SK-N-SH (cell line): Measurements from ENCODE around the gene DECR2.
"Not testable (repeated sequence)": the region's sequence is repeated elsewhere in the genome, so short reads cannot be mapped to it uniquely, and the experiment has no call there.

ENCODE experiments used
- EP300 ChIP-seq, 2 experiments: IDR thresholded peaks; 2 replicates each; pipeline versions ENCODE4 v1.4.0 to v1.6.1; 2012; ENCODE audit warnings: borderline replicate concordance in 1 of 2, low read depth in 1 of 2, low read length in 1 of 2
- JUND ChIP-seq: IDR thresholded peaks from 2 replicates; pipeline ENCODE4 v1.4.0; 2012
- POLR2AphosphoS5 ChIP-seq: IDR thresholded peaks from 2 replicates; pipeline ENCODE4 v1.6.1; 2012; ENCODE audit warnings: low read depth, low read length
- SMC3 ChIP-seq: IDR thresholded peaks from 2 replicates; pipeline ENCODE4 v1.6.1; 2012; ENCODE audit warnings: low read depth, low read length, improper control_type of control experiment
- TAF1 ChIP-seq: IDR thresholded peaks from 2 replicates; pipeline ENCODE4 v1.6.1; 2012; ENCODE audit warnings: low read depth, mild to moderate bottlenecking, low read length, moderate library complexity, borderline replicate concordance
- TF ChIP-seq, protein P1 (sequence below): fragments of 150-350 bp; IDR thresholded peaks from 2 replicates; pipeline ENCODE4 v1.6.1; 2016; ENCODE audit warnings: mild to moderate bottlenecking, low read depth, low read length
- TF ChIP-seq, protein P2 (sequence below): fragments of 200-600 bp; sonication (generic); IDR thresholded peaks from 2 replicates; pipeline ENCODE4 v1.6.1; 2017; ENCODE audit warnings: antibody characterized with exemption, mild to moderate bottlenecking, moderate library complexity
- TF ChIP-seq, protein P3 (sequence below): IDR thresholded peaks from 2 replicates; pipeline ENCODE4 v1.6.1; 2012; ENCODE audit warnings: mild to moderate bottlenecking, low read depth, low read length, moderate library complexity

DNA sequence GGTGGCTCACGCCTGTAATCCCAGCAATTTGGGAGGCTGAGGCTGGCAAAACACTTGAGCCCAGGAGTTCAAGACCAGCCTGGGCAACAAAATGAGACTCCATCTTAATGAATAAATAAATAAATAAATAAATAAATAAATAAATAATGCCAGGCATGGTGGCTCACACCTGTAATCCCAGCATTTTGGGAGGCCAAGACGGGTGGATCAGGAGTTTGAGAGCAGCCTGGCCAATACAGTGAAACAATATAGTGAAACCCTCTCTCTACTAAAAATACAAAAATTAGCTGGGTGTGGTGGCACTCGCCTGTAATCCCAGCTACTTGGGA is 13.4 kb downstream of the DECR2 start:
- TF ChIP-seq, protein P1, sequence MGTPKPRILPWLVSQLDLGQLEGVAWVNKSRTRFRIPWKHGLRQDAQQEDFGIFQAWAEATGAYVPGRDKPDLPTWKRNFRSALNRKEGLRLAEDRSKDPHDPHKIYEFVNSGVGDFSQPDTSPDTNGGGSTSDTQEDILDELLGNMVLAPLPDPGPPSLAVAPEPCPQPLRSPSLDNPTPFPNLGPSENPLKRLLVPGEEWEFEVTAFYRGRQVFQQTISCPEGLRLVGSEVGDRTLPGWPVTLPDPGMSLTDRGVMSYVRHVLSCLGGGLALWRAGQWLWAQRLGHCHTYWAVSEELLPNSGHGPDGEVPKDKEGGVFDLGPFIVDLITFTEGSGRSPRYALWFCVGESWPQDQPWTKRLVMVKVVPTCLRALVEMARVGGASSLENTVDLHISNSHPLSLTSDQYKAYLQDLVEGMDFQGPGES = not testable (repeated sequence)
- TF ChIP-seq, protein P2, sequence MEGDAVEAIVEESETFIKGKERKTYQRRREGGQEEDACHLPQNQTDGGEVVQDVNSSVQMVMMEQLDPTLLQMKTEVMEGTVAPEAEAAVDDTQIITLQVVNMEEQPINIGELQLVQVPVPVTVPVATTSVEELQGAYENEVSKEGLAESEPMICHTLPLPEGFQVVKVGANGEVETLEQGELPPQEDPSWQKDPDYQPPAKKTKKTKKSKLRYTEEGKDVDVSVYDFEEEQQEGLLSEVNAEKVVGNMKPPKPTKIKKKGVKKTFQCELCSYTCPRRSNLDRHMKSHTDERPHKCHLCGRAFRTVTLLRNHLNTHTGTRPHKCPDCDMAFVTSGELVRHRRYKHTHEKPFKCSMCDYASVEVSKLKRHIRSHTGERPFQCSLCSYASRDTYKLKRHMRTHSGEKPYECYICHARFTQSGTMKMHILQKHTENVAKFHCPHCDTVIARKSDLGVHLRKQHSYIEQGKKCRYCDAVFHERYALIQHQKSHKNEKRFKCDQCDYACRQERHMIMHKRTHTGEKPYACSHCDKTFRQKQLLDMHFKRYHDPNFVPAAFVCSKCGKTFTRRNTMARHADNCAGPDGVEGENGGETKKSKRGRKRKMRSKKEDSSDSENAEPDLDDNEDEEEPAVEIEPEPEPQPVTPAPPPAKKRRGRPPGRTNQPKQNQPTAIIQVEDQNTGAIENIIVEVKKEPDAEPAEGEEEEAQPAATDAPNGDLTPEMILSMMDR = not testable (repeated sequence)
- not testable (repeated sequence) for TF ChIP-seq JUND; EP300 (IDR thresholded peaks at IDR 0.05; ENCODE audit: borderline replicate concordance in 1 of 2, low read depth in 1 of 2, low read length in 1 of 2); TAF1; POLR2AphosphoS5; SMC3
- TF ChIP-seq, protein P3, sequence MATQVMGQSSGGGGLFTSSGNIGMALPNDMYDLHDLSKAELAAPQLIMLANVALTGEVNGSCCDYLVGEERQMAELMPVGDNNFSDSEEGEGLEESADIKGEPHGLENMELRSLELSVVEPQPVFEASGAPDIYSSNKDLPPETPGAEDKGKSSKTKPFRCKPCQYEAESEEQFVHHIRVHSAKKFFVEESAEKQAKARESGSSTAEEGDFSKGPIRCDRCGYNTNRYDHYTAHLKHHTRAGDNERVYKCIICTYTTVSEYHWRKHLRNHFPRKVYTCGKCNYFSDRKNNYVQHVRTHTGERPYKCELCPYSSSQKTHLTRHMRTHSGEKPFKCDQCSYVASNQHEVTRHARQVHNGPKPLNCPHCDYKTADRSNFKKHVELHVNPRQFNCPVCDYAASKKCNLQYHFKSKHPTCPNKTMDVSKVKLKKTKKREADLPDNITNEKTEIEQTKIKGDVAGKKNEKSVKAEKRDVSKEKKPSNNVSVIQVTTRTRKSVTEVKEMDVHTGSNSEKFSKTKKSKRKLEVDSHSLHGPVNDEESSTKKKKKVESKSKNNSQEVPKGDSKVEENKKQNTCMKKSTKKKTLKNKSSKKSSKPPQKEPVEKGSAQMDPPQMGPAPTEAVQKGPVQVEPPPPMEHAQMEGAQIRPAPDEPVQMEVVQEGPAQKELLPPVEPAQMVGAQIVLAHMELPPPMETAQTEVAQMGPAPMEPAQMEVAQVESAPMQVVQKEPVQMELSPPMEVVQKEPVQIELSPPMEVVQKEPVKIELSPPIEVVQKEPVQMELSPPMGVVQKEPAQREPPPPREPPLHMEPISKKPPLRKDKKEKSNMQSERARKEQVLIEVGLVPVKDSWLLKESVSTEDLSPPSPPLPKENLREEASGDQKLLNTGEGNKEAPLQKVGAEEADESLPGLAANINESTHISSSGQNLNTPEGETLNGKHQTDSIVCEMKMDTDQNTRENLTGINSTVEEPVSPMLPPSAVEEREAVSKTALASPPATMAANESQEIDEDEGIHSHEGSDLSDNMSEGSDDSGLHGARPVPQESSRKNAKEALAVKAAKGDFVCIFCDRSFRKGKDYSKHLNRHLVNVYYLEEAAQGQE = not testable (repeated sequence)
